DMS153 (cell line): ENCODE results near the gene ARSK.

Source experiments
- DNase-seq: peaks from one replicate; lab custom pipeline; 2025; lab: John Stamatoyannopoulos, UW

The ARSK gene

GRCh38 chr5:95649274-95649673 is 94.4 kb downstream of the ARSK start:
- no peak for DNase-seq

- no peak for DNase-seq
These were observed 95.1 kb downstream of the ARSK start for GRCh38 chr5:95649842-95650620.

GRCh38 chr5:95652849-95653248 is 97.9 kb downstream of the ARSK start:
- DNase-seq: no peak

GRCh38 chr5:95654196-95654595 is 99.3 kb downstream of the ARSK start:
- DNase-seq: no peak
